Peyer's patch (tissue), 4 donors: ENCODE data around the gene BRINP2.

Experiments used
- POLR2A ChIP-seq, 2 donors: fragments of 450-650 bp; IDR thresholded peaks; one replicate each; pipeline ENCODE4 v1.5.1; 2017; ENCODE audit warnings: antibody characterized with exemption in 2 of 2, mild to moderate bottlenecking in 2 of 2, moderate library complexity in 2 of 2
- TF ChIP-seq, protein P1 (sequence below), 6 experiments: fragments of 450-650 bp in 4 of 6; fragments of 200-600 bp in 2 of 6; sonication (generic) in 1 of 6; IDR thresholded peaks; one replicate each; pipeline ENCODE4 v1.5.1; 2017 to 2019; ENCODE audit warnings: antibody characterized with exemption in 6 of 6, mild to moderate bottlenecking in 3 of 6, moderate library complexity in 1 of 6

DNA sequence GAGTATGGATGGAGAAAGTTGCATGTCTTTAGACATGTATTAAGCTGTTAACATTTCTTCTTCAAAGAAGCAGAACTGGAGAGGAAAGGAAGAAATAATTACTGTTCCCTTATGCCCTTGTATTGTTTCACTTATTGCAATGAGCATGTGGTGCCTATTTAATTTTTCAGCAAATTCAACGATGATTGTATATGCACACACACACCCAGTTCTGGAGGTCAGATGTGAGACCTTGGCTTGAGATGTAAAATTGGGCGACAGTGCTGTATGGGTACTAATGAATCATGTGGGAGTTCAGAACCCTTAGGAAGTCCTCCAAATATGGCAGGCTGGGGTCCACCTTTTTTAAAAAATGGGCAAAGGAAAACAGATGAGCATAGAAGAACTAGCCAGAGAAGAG lies 27.5 kb downstream of the BRINP2 start:
- TF ChIP-seq POLR2A (IDR thresholded peaks at IDR 0.05): no peak
- TF ChIP-seq, protein P1, sequence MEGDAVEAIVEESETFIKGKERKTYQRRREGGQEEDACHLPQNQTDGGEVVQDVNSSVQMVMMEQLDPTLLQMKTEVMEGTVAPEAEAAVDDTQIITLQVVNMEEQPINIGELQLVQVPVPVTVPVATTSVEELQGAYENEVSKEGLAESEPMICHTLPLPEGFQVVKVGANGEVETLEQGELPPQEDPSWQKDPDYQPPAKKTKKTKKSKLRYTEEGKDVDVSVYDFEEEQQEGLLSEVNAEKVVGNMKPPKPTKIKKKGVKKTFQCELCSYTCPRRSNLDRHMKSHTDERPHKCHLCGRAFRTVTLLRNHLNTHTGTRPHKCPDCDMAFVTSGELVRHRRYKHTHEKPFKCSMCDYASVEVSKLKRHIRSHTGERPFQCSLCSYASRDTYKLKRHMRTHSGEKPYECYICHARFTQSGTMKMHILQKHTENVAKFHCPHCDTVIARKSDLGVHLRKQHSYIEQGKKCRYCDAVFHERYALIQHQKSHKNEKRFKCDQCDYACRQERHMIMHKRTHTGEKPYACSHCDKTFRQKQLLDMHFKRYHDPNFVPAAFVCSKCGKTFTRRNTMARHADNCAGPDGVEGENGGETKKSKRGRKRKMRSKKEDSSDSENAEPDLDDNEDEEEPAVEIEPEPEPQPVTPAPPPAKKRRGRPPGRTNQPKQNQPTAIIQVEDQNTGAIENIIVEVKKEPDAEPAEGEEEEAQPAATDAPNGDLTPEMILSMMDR (IDR thresholded peaks at IDR 0.05): no peak
